ENCODE data around the gene ZNF71.

The ZNF71 gene

DNA sequence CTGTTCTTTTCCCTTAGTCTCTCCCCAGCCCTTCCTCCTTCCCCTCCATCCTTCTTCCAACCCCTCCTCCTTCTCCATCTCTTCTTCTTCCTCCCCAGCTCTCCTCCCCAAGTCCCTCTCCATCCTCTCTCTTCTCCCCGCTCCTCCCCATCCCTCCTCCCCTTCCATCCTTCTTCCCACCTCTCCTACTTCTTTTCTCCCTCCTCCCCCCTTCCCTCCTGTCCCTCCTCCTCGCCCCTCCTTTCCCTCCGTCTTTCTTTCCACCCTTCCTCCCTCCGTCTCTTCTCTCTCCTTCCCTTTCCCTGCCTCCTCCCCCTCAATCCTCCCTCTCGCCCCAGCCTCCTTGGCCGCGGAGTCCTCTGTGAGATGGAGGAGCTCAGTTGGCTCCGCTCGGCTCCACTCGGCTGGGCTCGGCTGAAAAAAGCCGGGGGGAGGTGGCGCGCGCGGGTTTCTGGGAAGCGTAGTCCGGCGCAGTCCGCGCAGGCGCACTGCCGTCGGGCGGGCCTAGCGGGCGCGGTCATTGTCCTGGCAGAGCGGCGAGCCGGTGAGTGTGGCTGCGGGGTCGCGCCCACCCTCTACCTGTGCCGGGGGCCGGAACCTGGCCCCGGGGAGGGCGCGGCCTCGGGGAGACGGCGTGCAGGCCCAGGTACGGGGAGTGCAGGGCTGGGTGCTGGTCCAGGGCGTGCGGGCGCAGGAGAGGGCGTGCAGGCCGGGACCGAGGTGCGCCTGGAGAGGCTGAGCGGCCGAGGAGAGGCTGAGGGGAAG lies at the start of gene ZNF71:
TSS of gene ZNF71 (plus strand) at position 520 of the 765 bp plus-strand sequence. CDS start 6,257 bp downstream, outside the sequence.
- peak; percentile 90 for DNase-seq

- no peak for DNase-seq
Observed at GRCh38 chr19:56547535-56547934, 47.6 kb upstream of the ZNF71 start.

DNA sequence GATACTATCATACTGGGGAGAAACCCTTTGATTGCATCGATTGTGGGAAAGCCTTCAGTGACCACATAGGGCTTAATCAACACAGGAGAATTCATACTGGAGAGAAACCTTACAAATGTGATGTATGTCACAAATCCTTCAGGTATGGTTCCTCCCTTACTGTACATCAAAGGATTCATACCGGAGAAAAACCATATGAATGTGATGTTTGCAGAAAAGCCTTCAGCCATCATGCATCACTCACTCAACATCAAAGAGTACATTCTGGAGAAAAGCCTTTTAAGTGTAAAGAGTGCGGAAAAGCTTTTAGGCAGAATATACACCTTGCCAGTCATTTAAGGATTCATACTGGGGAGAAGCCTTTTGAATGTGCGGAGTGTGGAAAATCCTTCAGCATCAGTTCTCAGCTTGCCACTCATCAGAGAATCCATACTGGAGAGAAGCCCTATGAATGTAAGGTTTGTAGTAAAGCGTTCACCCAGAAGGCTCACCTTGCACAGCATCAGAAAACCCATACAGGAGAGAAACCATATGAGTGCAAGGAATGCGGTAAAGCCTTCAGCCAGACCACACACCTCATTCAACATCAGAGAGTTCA lies 40.7 kb upstream of the ZNF71 start:
- no peak for DNase-seq

DNA sequence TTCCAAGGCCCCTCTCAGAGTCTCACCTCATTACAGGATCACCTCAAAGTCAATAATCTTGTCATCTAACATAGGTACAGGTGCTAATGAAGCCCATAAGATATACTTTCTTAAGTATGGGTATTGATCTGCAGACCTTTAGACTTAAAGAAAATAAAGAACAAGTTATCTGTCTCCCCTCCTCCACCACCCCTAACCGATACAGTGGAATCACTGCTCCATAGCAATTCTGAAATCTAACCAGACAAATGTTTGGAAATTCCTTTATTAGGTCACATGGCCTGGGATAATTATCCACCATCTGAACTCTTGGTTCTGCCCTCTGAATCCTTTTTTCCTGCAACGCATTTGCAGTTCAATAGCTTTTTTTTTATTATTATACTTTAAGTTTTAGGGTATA lies 32.3 kb upstream of the ZNF71 start:
- DNase-seq: no peak

- no peak for DNase-seq
Observed at GRCh38 chr19:56566904-56567273, 28.2 kb upstream of the ZNF71 start.

- peak; percentile 89 for DNase-seq
Observed at GRCh38 chr19:56567274-56568120, 27.6 kb upstream of the ZNF71 start, which contains the start of gene ZNF470. Gene ZNF470 (plus strand): TSS chr19:56567468. CDS start chr19:56570312, 2,844 bp downstream.

GRCh38 chr19:56572589-56572988 lies 22.5 kb upstream of the ZNF71 start:
- no peak for DNase-seq

- no peak for DNase-seq
Observed at GRCh38 chr19:56573914-56574313, 21.2 kb upstream of the ZNF71 start.

DNA sequence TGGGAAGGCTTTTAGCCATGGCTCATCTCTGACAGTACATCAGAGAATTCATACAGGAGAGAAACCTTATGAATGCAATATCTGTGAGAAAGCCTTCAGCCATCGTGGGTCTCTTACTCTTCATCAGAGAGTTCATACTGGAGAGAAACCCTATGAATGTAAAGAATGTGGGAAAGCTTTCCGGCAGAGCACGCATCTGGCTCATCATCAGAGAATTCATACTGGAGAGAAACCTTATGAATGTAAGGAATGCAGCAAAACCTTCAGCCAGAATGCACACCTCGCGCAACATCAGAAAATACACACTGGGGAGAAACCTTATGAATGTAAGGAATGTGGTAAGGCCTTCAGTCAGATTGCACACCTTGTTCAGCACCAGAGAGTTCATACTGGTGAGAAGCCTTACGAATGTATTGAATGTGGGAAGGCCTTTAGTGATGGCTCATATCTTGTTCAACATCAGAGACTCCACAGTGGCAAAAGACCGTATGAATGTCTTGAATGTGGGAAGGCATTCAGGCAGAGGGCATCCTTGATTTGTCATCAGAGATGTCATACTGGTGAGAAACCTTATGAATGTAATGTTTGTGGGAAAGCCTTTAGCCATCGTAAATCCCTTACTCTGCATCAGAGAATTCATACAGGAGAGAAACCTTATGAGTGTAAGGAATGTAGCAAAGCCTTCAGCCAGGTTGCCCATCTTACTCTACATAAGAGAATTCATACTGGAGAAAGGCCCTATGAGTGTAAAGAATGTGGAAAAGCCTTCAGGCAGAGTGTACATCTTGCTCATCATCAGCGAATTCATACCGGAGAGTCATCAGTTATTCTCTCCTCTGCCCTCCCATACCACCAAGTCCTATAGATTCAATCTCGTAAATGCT lies 17.1 kb upstream of the ZNF71 start:
- no peak for DNase-seq

- DNase-seq: no peak
Observed at GRCh38 chr19:56594446-56594782, 688 bp upstream of the ZNF71 start.

DNA sequence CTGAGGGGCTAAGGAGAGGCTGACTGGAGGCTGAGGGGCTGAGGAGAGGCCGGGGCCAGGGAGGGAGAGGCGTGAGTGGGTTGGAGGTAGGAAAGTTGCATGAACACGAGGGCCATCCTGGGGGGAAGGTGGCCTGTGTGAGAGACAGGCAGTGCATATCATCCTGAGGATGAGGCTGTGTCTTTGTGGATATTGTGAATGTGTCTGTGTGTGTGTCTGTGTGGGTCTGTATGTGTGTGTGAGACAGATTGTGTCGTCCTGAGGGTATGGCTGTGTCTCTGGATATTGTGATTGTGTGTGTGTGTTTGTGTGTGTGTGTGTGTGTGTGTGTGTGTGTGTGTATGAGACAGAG lies 422 bp downstream of the ZNF71 start:
- DNase-seq: peak; percentile 49

DNA sequence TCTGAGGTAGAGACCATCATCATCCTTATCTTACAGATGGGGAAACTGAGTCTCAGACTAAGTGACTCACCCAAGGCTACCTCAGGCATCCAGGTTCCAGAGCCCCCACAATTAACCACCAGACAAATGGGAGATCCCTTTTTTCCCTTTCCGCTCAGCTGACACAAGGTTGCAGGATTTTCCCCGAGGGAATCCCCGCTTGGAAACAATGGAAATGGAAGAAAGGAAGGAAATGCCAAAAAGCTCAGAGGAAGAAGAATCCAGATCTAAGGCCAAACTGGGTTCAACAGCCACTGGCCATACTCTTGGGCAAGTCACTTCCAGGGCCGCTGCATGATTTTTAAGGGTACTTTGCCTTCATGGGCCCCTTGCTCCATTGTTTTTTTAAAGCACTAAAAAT lies 1.6 kb downstream of the ZNF71 start:
- DNase-seq: no peak

DNA sequence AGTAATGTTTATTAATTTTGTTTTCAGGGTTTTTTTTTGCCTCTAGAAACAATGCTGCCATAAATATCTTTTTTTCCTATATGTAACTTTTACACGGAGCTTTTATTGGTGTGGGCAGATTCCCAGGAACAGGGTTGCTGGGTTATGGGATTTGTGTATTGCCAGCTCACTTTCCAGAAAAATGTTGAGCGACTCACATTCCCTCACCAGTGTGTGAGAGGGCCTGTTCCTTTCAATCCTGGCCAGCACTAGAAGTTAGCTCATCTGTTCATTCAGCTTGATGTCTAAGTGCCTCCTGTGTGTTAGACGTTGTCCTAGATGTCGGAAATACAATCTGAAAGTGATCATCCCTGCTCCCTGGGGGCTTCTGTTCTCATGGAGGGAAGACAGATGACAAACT lies 2.6 kb downstream of the ZNF71 start:
- DNase-seq: no peak

DNA sequence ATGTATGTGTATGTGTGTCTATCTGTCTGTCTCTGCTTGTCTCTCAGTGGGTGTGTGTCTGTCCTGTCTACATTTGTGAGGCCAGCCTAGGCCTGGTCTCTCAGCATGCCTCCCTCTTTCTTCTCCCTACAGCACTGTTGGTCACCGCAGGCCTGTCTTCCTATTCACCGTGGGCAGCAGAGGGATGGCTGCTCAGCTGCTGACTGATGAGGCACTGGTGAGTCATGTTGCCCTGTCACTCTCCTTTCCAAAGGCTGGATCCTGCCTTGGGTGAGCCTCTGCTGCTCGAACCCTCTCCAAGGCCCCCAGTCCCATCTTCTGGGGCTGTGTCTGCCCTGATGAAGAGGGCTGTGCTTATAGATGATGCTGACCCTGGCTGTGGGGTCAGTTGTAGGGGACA lies 6.3 kb downstream of the ZNF71 start:
- no peak for DNase-seq

DNA sequence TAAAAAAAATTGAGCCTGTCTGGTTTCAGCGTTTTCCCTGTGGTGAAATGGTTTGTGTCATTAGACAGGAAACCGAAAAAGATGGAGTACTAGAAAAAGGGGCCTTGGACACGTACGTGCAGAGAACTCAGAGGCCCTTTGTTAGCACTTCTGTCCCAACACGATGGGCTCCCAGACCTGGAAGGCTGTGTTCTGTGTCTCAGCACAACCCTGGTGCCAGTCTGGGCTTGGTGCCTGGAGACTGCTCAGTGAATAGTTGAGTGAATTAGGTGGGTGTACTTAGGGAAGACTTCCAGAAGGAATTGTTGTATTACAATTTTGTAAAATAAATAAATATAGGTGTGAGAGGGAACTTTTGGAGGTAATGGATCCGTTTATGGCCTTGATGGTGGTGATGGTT lies 8.7 kb downstream of the ZNF71 start:
- DNase-seq: no peak

DNA sequence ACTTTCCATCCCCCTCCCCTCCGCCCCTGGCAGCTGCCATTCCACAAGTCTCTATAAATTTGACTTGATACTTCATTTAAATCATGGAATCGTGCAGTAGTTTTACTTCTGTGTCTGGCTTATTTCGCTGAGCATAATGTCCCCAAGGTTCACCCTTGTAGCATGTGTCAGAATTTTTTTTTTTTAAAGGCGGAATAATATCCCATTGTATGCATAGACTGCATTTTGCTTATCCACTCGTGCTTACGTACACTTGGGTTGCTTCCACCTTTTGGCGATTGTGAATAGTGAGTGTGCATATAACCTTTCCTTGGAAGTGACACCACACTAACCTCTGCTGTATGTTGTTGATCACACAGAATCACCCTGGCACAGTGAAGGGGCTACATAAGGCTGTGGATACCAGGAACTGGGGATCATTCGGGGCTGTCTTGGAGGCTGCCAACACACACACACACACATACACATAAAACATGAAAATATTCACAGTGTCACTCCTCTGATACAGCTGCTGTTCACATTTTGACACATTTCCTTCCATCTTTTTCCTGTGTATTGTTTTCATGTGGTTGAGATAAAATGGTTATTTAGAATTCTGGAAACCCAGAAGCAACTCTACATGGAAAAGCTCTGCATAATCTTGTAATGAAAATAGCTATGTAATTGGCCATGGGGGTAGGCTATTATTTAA lies 13.3 kb downstream of the ZNF71 start:
- no peak for DNase-seq

DNA sequence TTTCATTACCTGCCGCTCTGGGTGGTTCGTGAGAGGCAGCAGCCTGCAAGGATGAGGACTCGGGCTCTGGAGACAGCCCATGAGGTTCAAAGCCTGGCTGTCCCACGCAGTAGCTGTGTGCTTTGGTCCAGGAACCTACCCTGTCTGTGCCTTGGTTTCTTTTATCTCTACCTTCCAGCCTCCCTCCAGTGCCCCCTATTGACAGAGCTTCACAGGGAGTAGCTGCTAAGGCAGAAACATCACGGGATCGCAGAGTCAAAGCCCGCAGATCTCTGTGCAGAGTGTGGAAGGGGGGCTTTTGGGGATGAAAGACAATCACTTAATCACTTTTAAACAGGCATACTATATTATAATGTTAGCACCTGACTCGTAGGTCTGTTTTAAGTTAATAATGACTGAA lies 16.2 kb downstream of the ZNF71 start:
- no peak for DNase-seq

DNA sequence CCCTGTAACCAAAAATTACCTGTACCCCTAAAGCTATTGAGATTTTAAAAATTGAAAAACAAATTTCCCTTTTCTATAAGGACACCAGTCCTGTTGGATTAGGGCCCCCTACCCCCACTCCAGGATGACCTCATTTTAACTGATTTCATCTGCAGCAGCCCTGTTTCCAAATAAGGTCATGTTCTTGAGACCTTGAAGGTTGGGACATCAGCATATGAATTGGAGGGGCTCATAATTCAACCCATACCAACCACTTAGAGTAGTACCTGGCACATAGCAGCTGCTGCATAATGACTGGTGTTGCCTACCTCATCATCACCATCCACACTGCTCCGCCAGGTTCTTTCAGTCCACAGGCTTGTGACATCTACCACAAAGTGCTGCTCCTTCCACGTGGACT lies 17.6 kb downstream of the ZNF71 start:
- no peak for DNase-seq

GRCh38 chr19:56613639-56614038 lies 18.5 kb downstream of the ZNF71 start:
- DNase-seq: no peak

DNA sequence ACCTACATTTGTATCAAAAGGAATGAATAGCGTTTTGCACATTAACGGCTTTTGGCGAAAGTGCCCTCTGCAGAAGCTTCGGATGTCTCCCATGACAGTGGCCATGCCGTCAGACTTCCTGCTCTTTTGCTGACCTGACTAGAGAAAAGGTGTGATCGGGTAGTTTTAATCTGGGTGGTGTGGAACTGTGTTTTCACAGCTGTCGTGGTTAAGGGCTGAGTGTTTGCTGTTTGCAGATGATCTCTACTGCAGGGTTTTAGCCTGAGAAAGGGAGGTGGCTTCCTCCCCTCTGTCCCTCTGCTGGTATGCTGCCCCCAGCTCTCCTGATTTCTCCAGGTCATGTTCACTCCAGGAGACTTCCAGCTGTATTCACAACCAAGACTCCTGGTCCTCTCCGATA lies 22.4 kb downstream of the ZNF71 start:
- DNase-seq: no peak

- DNase-seq: no peak
Observed at GRCh38 chr19:56619121-56619520, 24.0 kb downstream of the ZNF71 start.

DNA sequence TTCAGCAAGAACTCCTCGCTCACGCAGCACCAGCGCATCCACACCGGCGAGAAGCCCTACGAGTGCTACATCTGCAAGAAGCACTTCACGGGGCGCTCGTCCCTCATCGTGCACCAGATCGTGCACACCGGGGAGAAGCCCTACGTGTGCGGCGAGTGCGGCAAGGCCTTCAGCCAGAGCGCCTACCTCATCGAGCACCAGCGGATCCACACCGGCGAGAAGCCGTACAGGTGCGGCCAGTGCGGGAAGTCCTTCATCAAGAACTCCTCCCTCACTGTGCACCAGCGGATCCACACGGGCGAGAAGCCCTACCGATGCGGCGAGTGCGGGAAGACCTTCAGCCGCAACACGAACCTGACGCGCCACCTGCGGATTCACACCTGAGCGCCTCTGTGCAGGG lies 27.3 kb downstream of the ZNF71 start:
- no peak for DNase-seq

Measured in kidney glomerular epithelial cell (primary cell).